Tibial nerve (tissue), 4 donors: Measurements from ENCODE around the gene SMAP1.

Experiments used
- CTCF ChIP-seq, 5 experiments: fragments of 200-600 bp in 3 of 5; fragments of 450-650 bp in 2 of 5; sonication (generic) in 3 of 5; IDR thresholded peaks; one replicate each; pipeline ENCODE4 v1.5.1; 2016 to 2019; ENCODE audit warnings: antibody characterized with exemption in 5 of 5, mild to moderate bottlenecking in 3 of 5, moderate library complexity in 2 of 5
- EP300 ChIP-seq, 2 donors: sonication (generic); formaldehyde crosslinking; IDR thresholded peaks; one replicate each; pipeline ENCODE4 v1.6.1; 2017; ENCODE audit warnings: antibody characterized with exemption in 2 of 2, mild to moderate bottlenecking in 1 of 2
- POLR2A ChIP-seq, 2 donors: fragments of 450-650 bp; IDR thresholded peaks; one replicate each; pipeline ENCODE4 v1.6.1; 2017; ENCODE audit warnings: antibody characterized with exemption in 2 of 2, mild to moderate bottlenecking in 2 of 2, moderate library complexity in 2 of 2

- TF ChIP-seq CTCF (IDR thresholded peaks at IDR 0.05) (no peak), POLR2A (IDR thresholded peaks at IDR 0.05) (no peak), EP300 (IDR thresholded peaks at IDR 0.05) (no peak)
These were observed 56.8 kb downstream of the SMAP1 start for GRCh38 chr6:70724524-70724923.
